ENCODE results near the gene APCDD1L.
"Not testable (repeated sequence)": the region's sequence is repeated elsewhere in the genome, so short reads cannot be mapped to it uniquely, and the experiment has no call there.

The APCDD1L gene

DNA sequence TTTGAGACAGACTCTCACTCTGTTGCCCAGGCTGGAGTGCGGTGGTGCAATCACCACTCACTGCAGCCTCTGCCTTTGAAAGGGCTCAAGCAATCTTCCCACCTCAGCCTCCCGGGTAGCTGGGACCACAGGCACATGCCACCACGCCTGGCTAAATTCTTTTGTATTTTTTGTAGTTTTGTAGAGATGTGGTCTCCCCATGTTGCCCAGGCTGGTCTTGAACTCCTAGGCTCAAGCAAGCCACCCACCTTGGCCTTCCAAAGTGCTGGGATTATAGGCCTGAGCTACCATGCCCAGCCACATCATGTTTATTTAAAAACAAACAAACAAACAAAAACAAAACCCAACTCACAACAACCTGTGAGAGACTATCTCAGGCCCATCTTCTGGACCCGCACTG is 29.7 kb upstream of the APCDD1L start:
- no peak for DNase-seq

DNA sequence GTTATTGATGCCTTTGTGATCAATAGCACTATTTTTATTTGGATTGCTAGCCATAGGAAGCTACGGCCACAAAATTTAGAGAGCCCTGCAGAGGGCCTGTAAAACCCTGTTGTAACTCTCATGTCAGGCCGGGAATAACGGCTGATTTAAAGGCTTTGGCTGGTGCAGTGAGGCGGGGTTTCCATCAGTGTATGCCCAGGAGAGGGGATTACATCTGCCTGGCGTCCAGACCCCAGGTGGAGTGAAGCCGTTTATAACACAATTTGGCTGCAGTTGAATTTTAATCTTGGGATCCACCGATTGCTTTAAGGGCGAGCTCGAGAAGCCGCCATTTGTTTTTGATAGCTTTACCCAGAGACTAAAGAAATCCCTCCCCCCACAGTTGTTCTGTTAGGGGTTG is 29.1 kb upstream of the APCDD1L start:
- DNase-seq = no peak

DNA sequence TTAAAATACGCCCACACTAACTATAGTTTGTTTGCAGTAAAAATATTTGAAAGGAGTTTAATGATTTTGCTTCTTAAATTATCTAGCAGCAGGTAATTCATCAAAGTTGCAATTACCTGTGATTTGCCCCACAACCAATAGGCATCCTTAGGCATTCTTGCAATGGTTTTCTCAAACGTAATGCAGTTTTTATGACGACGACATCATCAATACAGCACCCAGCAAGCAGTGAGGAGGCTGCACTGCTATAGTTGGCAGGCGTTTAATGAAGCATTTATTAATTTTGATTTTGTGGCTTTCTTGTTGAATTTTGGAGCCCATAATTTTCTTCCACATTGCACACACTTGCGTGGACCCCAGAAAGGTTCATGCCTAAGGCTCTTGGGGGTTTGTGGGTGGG is 28.1 kb upstream of the APCDD1L start:
- DNase-seq = no peak

DNA sequence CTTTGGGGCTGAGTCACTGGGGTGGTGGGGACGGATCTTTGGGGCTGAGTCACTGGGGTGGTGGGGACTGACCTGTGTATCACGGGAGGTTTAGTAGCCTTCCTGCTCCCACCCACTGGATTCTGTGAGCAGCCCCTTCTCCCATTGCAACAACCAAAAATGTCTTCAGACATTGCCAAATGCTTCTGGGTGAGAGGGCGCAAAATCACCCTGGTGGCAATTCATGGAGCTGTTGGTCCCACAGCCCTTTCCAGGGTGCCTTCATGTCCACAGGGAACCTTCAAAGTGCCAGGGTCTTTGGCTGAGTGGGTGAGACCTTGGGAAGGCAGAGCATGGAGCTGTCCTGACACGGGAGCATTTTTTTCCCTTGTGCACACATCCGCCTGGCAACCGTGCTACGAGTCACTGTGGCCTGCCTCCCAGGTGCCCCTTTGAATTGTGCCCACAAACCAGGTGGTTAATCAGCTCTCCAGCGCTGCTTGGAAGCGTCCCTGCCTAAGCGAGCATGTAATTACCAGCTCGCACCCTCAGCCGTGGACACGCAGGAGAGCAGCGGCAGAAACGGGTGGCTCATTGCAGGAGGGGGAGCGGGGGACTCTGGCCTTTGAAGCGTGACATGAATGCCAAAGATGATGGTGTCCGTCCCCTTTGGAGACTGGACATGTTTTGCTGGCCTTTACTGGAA is 27.4 kb upstream of the APCDD1L start:
- no peak for DNase-seq

DNA sequence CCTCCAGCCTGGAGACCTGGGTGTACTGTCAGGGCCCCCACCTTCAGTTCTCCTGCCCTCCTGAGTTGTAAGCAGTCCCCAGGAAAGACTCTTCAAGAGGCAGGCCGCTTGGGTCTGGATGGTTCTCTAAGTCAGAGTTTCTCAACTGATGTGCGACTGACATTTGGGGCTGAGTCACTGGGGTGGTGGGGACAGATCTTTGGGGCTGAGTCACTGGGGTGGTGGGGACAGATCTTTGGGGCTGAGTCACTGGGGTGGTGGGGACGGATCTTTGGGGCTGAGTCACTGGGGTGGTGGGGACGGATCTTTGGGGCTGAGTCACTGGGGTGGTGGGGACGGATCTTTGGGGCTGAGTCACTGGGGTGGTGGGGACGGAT is 26.8 kb upstream of the APCDD1L start:
- not testable (repeated sequence) for DNase-seq

DNA sequence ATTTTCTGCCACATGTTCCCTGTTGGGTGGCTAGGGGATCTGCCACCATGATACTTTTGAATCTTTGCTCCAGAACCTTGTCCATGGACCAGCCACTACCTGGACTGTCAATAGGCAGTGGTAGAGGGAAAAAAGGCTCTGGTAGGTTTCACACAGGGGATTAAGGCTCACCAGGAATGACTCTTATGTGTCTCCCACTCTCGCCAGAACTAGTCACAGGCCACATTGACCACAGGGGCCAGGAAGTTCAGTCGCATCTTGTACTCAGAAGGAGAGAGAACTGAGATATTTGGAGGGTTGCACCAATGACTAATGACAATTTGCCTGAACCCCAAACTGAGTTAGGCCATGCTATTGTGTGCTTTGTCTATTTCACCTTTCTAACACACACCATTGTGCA is 23.6 kb upstream of the APCDD1L start:
- no peak for DNase-seq

DNA sequence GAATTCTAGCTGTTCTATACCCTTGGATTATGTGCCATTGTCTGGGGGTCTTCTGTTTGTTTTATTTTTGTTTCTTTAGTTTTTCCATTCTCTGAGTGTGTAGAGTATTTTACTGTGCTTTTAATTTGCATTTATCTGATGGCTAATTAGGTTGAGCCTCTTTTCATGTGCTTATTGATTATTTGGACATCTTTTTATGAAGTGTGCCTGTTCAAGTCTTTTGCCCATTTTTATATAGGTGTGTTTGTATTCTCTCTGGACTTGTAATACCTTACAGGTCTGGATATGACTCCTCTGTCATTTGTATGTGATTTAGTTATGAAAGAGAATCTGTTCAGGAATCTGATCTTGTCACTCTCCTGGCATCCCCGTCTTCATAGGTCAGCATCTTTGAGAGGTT is 22.6 kb upstream of the APCDD1L start:
- no peak for DNase-seq

DNA sequence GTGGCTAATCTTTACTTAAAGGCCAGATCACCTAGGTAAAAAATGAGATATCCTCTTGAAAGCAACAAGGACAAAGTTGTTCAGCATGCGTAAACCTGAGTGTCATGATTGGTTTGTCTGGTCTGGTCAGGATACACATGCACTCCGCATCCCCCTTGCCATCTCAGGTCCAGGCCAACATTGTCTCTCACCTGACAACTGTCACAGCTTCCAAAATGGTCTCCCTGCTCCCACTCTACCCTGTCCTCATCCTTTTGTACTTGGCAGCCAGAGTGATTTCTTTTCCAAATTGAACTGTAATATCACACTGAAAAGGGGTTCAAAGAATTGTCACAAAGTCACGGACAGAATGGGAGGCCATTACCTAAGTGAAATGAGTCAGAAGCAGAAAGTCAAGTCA is 21.1 kb upstream of the APCDD1L start:
- DNase-seq = no peak

DNA sequence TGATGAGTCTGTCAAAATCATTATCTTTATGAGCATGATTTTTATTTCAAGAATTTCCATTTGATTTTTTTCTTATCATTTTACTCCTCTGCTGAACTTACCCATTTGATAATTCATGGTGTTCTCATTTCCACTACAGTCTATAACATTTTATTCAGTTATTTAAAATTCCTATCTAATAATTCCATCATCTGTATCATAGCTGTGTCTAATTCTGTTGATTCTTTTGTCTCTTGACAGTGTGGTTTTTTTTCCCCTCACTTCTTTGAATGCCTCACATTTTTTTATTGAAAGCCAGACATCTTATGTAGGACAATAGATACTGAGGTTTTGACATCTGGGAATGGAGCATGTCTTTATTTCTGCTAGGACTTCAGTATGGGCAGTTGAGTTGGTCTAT is 16.5 kb upstream of the APCDD1L start:
- DNase-seq = no peak

GRCh38 chr20:58531063-58531462 is 15.9 kb upstream of the APCDD1L start:
- DNase-seq = no peak

DNA sequence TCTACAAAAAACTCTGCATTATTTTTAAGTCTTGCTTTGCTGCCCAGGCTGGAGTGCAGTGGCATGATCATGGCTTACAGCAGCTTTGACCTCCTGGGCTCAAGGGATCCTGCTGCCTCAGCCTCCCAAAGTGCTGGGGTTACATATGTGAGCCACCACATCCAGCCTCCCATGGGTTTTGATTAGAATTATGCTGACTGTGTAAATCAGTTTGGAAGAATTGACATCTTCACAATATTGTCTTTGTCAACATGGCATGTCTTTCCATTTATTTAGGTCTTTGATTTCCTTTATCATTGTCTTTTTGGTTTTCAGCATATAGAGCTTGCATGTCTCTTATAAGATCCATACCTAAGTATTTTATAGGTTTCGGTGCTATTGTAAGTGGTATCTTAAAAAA is 13.2 kb upstream of the APCDD1L start:
- DNase-seq = no peak

- DNase-seq = no peak
These were observed 11.2 kb upstream of the APCDD1L start for GRCh38 chr20:58526411-58526810.

GRCh38 chr20:58524814-58525213 is 9.6 kb upstream of the APCDD1L start:
- DNase-seq = no peak

GRCh38 chr20:58523971-58524315 is 8.7 kb upstream of the APCDD1L start:
- DNase-seq = no peak

DNA sequence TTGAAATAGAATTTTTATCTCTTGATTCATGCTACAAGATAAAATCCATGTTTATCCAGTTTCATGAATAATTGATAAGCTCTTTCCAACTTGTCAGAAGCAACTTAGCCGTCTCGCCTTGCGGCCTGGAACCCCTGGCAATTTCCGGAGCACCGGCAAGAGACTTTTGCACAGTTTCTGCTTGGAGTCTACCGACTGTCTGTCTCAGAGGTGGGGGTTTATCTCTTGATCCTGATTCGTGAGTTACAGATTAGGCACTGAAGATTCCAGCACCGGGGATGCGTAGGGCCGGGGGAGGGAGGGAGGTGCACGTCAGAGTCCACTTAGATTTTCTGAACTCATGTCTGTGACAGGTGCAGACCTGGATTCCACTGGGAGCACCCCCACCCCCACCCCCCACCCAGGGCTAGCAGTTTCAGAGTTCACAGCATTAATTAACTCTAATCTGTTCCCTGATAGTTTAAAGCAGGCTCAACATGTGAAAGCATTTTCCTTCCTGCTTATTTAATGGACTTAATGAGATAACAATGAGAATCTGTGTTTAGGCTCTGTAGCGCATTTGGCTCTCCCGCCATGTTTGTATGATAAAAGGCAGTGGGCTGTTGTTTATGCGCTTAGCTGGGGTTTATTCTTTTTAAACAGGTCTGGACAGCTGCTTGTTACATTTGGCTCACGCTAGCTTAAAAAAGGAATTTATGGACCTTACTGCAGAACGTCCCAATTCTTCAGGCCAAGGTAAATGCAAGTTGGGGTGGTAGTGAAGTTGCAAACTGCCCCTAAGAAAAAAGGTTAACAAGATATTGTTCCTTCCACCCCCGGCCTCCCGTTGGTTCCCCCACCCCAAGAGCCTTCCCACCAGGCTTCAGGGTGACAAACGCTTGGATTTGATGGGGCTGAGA is 8.1 kb upstream of the APCDD1L start:
- no peak for DNase-seq

GRCh38 chr20:58522666-58523065 is 7.5 kb upstream of the APCDD1L start:
- no peak for DNase-seq

DNA sequence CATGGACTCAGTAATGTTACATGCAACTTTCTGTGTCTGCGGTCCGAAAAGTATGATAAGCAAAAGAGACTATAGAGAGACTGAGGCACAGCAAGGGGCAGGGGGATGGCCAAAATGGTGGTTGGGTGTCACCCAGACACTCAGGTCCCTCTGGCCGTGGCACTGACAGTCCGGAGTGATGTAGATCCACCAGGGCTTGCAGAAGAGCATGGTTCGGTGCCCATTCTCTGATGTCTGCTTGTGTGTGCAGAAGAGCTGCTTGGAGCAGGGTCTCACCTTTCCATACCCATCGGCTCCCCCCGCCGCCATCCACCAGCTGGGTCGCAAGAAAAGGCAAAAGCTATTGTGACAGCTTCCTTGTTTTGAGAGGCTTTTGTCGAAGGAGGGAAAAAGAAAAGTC is 6.6 kb upstream of the APCDD1L start:
- no peak for DNase-seq

GRCh38 chr20:58519940-58520712 is 4.9 kb upstream of the APCDD1L start:
- DNase-seq = no peak

GRCh38 chr20:58518896-58519593 is 3.8 kb upstream of the APCDD1L start:
- no peak for DNase-seq

DNA sequence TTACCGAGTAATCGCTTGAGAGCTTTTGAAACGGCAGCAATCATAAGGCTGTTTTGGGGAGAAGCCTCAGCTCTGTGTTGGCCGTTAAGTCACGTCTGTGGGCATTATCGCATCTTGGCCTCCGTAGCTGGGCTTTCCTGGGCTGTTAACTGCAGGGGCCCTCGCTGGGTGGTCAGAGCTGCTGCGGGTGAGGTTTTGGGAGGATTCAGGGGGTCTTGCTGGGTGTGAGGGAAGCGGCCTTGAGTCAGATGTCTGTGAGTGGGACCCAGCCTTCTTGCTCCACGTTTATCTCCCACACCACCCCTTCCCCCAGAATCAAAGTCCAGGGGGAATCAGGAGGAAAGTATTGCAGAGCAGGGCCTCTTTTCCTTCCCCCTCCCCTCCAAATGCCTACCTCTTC is 3.2 kb upstream of the APCDD1L start:
- DNase-seq = no peak

DNA sequence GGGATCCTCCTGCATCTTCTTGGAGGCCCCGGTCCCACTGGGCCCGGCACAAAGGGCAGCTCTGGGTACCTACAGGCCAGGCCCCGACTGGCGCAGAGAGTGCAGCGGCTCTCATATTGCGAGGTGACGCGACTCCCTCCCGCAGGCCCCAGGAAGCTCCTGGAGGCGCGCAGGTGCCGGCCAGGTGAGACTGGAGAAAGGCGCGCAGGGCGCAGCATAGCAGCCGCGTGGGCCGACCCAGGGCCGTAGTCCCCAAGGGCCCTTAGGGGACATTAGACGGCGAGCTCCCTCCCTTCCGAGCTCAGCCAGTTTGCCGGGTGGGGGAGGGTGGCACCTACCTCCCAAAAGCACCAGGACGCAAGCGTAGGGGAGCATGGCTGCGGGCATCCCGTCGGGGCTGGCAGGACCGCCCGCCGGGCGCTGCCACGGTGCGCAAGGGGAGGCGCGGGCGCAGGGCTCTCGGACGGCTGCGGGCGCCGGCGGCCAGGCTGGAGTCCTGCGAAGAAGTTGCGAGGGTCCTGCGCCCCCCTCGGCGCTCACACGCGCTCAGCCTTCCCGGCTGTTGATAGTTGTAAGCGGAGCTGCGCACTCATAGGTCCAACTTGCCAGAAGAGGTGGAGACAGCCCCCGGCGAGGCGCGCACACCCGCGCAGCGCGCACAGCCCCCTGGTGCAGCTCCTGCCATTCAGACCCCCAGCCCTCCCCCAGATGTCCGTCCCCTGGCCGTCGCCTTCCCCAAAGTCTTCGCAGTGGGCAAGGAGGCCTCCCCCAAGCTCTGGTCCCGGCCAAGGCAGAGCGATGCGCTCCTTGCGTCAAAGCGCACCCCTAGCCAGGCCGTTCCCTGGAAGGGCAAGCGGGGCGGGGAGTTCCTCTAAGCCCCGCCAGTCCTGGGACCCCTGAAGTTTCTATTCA is 622 bp downstream of the APCDD1L start:
- DNase-seq = peak; percentile 64

Measured in right hindlimb (tissue), 1 donor.